GM12875 (cell line): ENCODE measurements around the gene GMCL1.
A peak's percentile ranks its signal among the peaks of the same experiment; 100 is the strongest.
"Not testable (repeated sequence)": the region's sequence is repeated elsewhere in the genome, so short reads cannot be mapped to it uniquely, and the experiment has no call there.

ENCODE experiments used
- H3K4me3 ChIP-seq: one replicate; pipeline ENCODE4 v1.5.1; 2011; ENCODE audit warnings: low read depth, low read length, control low read depth
- TF ChIP-seq, protein P1 (sequence below): IDR thresholded peaks from 2 replicates; pipeline ENCODE4 v1.5.1; 2011; ENCODE audit warnings: low read depth, mild to moderate bottlenecking, control low read depth, inconsistent platforms, low read length, moderate library complexity, borderline replicate concordance; ENCODE audit not compliant: insufficient read depth

The GMCL1 gene

DNA sequence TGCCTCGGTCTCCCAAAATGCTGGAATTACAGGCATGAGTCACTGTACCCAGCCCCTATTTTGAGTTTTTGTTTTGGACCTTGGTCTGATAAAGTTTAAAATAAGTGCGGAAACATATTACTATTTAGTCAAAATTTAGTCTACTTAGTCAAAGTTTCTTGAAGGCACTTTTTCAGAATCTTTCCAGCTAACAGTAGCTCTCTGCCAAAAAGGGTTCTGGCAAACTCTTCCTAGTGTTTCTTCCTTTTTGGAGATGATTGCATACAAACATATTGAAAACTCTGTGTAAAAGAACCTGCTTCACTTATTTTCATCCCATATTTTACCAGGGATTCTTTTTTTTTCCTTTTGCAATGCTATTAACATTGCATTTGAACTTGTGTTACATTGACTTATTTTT lies 28.8 kb downstream of the GMCL1 start:
- TF ChIP-seq, protein P1, sequence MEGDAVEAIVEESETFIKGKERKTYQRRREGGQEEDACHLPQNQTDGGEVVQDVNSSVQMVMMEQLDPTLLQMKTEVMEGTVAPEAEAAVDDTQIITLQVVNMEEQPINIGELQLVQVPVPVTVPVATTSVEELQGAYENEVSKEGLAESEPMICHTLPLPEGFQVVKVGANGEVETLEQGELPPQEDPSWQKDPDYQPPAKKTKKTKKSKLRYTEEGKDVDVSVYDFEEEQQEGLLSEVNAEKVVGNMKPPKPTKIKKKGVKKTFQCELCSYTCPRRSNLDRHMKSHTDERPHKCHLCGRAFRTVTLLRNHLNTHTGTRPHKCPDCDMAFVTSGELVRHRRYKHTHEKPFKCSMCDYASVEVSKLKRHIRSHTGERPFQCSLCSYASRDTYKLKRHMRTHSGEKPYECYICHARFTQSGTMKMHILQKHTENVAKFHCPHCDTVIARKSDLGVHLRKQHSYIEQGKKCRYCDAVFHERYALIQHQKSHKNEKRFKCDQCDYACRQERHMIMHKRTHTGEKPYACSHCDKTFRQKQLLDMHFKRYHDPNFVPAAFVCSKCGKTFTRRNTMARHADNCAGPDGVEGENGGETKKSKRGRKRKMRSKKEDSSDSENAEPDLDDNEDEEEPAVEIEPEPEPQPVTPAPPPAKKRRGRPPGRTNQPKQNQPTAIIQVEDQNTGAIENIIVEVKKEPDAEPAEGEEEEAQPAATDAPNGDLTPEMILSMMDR, result no peak

DNA sequence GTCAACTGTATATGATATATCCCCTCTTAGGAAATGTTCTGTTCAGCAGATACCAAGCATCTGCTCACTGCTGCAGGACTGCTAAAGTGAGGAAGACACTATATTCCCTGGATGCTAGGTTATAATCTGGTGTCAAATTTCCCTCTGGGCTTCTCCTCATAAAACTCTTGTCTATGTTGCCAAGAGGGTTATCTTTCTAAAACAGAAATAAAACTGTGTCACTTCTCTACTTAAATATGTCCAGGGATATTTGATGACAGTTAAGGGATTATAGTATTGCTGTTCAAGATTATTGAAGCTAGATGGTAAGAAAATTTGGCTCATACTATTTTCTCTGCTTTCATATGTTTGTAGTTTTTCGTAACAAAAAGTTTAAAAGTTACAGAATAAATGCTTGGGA lies 33.8 kb downstream of the GMCL1 start:
- TF ChIP-seq, protein P1, result no peak
- H3K4me3 ChIP-seq, result no peak overlapping the region

More for the DNA sequence above, 28.8 kb downstream of the GMCL1 start:
- H3K4me3 ChIP-seq, result no peak overlapping the region

DNA sequence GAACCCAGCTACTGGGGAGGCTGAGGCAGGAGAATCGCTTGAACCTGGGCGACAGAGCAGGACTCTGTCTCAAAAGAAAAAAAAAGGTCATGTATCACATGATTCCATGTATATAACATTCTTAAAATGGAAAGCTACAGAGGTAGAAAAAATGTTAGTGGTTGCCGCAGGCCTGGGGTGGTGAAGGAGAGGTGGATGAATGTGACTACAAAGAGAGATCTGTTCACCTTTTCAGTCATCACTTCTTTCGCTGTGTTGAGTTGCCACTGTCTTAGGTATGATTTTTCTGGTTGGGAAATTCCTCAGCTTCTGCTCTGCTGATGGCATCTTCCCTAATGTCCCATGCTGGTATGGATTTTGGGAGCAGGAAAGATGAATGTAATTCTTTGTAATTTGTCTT lies 59.0 kb downstream of the GMCL1 start:
- H3K4me3 ChIP-seq, result no peak overlapping the region
- TF ChIP-seq, protein P1, result no peak

DNA sequence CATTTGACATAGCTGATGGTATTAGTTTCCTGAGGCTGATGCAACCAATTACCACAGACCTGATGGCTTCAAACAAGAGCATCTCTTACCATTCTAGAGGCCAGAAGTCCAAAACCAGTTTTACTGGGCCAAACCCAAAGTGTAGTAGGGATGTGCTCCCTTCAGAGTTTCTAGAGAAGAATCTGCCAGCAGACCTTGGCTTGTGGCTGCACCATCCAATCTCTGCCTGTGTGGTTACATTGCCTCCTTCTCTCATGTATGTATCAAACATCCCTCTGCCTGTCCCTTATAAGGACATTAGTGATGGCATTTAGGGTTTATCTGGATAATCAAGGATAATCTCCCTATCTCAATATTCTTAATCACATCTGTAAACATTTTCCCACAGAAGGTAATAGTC lies 59.8 kb downstream of the GMCL1 start:
- no peak overlapping the region for H3K4me3 ChIP-seq
- TF ChIP-seq, protein P1, result no peak

DNA sequence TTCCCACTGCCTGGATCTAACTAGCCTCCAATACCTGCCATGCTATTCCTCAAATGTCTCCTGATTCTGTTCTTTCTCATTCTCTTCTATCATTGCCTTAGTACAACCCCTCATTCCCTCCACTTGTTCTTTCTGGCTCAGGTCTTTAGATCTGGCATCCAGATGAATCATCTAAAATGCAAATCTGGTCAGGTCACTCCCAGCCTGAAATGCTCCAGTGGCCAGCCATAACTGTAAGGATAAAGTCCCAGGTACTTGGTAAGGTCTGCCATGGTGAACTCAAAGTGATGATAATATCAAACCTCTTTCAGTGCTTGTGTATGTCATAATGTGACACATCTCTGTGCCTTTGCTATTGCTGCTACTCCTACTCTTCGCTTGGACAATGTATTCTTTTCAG lies 61.4 kb downstream of the GMCL1 start:
- no peak overlapping the region for H3K4me3 ChIP-seq
- TF ChIP-seq, protein P1, result no peak

DNA sequence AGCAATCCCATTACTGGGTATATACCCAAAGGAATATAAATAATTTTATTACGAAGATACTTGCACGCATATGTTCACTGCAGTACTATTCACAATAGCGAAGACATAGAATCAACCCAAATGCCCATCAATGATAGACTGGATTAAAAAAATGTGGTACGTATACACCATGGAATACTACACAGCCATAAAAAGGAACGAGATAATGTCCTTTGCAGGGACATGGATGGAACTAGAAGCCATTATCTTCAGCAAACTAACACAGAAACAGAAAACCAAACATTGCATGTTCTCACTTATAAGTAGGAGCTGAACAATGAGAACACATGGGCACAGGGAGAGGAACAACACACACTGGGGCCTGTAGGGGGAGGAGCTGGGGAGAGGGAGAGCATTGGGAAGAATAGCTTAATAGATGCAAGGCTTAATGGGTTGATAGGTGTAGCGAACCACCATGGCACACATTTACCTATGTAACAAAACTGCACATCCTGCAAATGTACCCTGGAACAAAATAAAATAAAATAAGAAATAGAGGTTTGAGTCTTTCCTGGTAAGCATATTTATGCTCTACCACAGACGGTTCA lies 63.5 kb downstream of the GMCL1 start:
- not testable (repeated sequence) for H3K4me3 ChIP-seq
- TF ChIP-seq, protein P1, result peak; percentile 4; the same call in 1 of the 2 replicates

DNA sequence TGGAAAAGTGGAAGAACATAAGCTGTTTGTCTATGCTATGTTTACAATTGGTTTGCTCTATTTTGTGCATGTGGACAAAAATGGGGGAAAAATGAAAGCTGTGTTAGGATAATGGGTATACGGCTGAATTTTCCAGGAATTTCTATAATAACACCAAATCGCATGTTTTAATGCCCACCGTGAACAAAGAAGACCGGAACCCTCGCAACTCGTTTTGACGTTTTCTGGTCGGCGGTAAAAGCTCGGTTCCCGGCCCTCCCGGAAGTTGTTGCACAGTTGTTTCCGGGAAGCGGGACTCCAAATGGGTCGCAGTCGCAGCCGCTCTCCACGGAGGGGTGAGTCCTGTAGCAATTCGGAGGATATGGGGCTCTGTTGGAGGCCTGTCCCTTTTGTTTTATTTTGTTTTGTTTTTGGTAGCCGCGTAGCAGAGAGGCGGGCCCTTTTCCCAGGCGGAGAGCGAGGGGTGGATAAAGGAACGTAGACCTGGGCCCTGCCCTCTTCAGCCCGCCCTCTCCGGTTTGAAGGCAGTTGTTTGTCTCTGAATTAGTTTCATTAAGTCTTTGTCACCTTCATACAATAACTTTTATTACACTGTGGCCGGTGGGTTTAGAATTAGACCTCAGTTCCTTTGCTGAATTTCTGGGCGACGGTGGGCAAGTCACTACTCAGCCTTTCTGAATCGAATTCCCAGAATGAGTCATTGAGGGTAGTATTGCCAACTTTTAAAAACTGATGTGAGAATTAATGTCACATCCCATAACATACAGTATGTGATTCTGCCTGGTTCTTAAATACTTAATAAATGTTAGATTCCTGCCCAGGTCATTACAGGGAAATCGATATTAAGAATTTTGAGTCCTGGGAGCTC lies 64.5 kb downstream of the GMCL1 start, which contains the start of gene SNRNP27:
Gene SNRNP27 (plus strand): TSS at position 273 of the 868 bp plus-strand sequence. CDS start 29 bp downstream, at position 302.
- H3K4me3 ChIP-seq, result peak within 1 kb of the TSS; percentile 53
- TF ChIP-seq, protein P1, result no peak

DNA sequence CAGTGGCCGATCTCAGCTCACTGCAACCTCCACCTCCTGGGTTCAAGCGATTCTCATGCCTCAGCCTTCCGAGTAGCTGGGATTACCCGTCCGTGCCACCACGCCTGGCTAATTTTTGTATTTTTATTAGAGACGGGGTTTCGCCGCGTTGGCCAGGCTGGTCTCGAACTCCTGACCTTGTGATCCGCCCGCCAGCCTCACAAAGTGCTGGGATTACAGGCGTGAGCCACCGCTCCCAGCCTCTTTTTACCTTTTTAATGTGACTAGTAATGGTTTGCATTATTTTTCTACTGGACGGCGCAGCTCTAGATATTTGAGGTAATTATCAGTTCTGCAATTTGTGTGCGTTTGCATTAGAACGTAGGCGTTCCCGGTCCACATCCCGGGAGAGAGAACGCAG lies 65.3 kb downstream of the GMCL1 start:
- H3K4me3 ChIP-seq, result peak overlapping the region; percentile 53
